HTR-8/SVneo (cell line): ENCODE measurements around the gene ARHGEF12.

Experiments
- DNase-seq: peaks from one replicate; pipeline ENCODE4 v3.0.0; 2011; ENCODE audit warnings: low spot score, mixed read lengths; ENCODE audit not compliant: insufficient read length
- FAIRE-seq: peaks from 2 replicates; lab custom pipeline; 2011; peaks lifted over from hg19 to GRCh38; lab: Jason Lieb, UNC

Gene ARHGEF12

GRCh38 chr11:120316880-120317688 lies 19.1 kb upstream of the ARHGEF12 start:
- DNase-seq (no peak), FAIRE-seq (no peak)

- no peak for FAIRE-seq
- no peak for DNase-seq
Measured at GRCh38 chr11:120317689-120318480, 18.3 kb upstream of the ARHGEF12 start.

GRCh38 chr11:120318906-120319305 lies 17.3 kb upstream of the ARHGEF12 start:
- FAIRE-seq (no peak), DNase-seq (no peak)

- DNase-seq (peak; percentile 67), FAIRE-seq (peak; percentile 26)
Measured at GRCh38 chr11:120324932-120325810, 11.0 kb upstream of the ARHGEF12 start, which contains the start of gene TLCD5. TSS of gene TLCD5 (plus strand) at chr11:120325299. CDS start at chr11:120327442, 2,143 bp downstream.

- FAIRE-seq: no peak
Measured at GRCh38 chr11:120326228-120326627, 10.0 kb upstream of the ARHGEF12 start.

GRCh38 chr11:120326845-120327281 lies 9.3 kb upstream of the ARHGEF12 start:
- no peak for FAIRE-seq
- DNase-seq: no peak

More at GRCh38 chr11:120326228-120326627, 10.0 kb upstream of the ARHGEF12 start:
- DNase-seq: no peak

- DNase-seq (no peak), FAIRE-seq (no peak)
Measured at GRCh38 chr11:120327311-120327710, 8.9 kb upstream of the ARHGEF12 start.

- no peak for FAIRE-seq
- DNase-seq: no peak
Measured at GRCh38 chr11:120329556-120329955, 6.7 kb upstream of the ARHGEF12 start.

GRCh38 chr11:120330045-120330444 lies 6.2 kb upstream of the ARHGEF12 start:
- DNase-seq (no peak), FAIRE-seq (no peak)

GRCh38 chr11:120331301-120331996 lies 4.8 kb upstream of the ARHGEF12 start:
- DNase-seq: peak; percentile 77
- no peak for FAIRE-seq

GRCh38 chr11:120332822-120333716 lies 3.1 kb upstream of the ARHGEF12 start:
- FAIRE-seq (no peak), DNase-seq (no peak)

GRCh38 chr11:120333801-120334200 lies 2.4 kb upstream of the ARHGEF12 start:
- no peak for FAIRE-seq
- DNase-seq: no peak

GRCh38 chr11:120334332-120334731 lies 1.9 kb upstream of the ARHGEF12 start:
- no peak for DNase-seq
- no peak for FAIRE-seq

GRCh38 chr11:120334894-120335462 lies 1.2 kb upstream of the ARHGEF12 start:
- FAIRE-seq (no peak), DNase-seq (peak; percentile 46)

- no peak for FAIRE-seq
- no peak for DNase-seq
Measured at GRCh38 chr11:120335556-120335907, 681 bp upstream of the ARHGEF12 start.

GRCh38 chr11:120336641-120337354 lies 585 bp downstream of the ARHGEF12 start:
- DNase-seq (no peak), FAIRE-seq (peak; percentile 23)

- no peak for DNase-seq
Measured at GRCh38 chr11:120337355-120338106, 1.3 kb downstream of the ARHGEF12 start.

More at GRCh38 chr11:120337355-120338106, 1.3 kb downstream of the ARHGEF12 start:
- peak; percentile 52 for FAIRE-seq
